ENCODE data around the gene TMC6.

TMC6 gene

DNA sequence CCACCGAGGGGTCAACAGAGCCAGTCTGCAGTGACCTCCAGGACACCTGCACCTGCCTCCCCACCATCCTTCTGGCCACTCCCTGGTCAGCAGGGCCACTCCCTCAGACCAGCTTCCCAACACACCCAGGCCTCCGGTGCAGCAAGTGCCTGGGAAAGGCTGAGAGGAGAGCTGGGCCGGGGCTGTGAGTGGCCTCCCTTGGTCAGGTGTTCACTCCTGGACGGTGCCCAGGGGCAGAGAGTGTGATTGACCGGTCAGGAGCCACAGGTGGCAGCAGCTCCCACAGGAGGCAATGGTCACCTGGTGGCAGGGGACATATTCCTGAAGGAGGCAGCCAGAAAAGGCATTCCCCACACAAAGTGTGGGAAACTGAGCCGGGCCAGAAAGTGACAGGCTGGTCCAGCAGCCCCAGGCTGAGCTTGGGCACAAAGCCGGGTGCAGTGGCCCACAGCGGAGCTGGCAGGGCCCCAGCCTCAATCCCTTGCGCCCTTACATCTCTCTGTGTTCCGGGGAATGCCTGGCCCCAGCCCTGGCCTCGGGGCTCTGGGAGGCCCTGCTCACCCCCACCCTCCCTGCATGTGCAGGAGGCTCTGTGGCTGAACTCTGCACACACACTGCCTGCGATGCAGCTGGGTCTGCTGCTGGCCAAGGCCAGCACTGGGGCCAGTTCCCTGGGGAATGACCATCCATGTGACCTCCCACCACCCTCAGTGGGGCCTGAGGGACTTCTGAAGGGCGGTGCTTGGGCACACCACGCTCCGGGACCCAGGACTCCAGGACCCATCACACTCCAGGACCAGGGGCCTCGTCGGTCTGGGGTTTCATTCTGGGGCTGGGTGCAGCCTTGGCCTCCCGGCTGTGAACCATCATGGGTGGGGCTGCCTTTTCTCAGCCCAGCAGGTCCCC lies 16.4 kb upstream of the TMC6 start:
- Histone ChIP-seq H3K27ac (ENCODE audit: low read depth, low read length) (0 out of 2 replicates have a peak overlapping the region, but pooled peaks have one; percentile 14), H3K79me2 (ENCODE audit: control insufficient read depth, low read length) (no peaks in the 10 kb centered on the region), H3K4me3 (ENCODE audit: low read length) (no peak overlapping the region), H3K36me3 (ENCODE audit: control insufficient read depth, low read length) (peaks cover 19% of the 10 kb centered on the region), H3K27me3 (ENCODE audit: control insufficient read depth, low read length) (no peaks in the 10 kb centered on the region), H4K20me1 (ENCODE audit: control insufficient read depth, insufficient read depth, low read depth, low read length) (no peaks in the 10 kb centered on the region), H3K4me1 (ENCODE audit: control insufficient read depth, low read length) (peaks cover 56% of the 10 kb centered on the region), H3K9me3 (ENCODE audit: control insufficient read depth, insufficient read depth, low read length) (no peaks in the 10 kb centered on the region), H3K4me2 (ENCODE audit: low read length) (no peak overlapping the region), H3F3A (ENCODE audit: control insufficient read depth, insufficient read depth) (peaks cover 10% of the 10 kb centered on the region), H3K9me2 (replicated peaks; ENCODE audit: control insufficient read depth, low read length) (no peaks in the 10 kb centered on the region)
- TF ChIP-seq EZH2phosphoT487 (IDR thresholded peaks at IDR 0.05; ENCODE audit: borderline replicate concordance, low read length) = no peak
- TF ChIP-seq, protein P1, sequence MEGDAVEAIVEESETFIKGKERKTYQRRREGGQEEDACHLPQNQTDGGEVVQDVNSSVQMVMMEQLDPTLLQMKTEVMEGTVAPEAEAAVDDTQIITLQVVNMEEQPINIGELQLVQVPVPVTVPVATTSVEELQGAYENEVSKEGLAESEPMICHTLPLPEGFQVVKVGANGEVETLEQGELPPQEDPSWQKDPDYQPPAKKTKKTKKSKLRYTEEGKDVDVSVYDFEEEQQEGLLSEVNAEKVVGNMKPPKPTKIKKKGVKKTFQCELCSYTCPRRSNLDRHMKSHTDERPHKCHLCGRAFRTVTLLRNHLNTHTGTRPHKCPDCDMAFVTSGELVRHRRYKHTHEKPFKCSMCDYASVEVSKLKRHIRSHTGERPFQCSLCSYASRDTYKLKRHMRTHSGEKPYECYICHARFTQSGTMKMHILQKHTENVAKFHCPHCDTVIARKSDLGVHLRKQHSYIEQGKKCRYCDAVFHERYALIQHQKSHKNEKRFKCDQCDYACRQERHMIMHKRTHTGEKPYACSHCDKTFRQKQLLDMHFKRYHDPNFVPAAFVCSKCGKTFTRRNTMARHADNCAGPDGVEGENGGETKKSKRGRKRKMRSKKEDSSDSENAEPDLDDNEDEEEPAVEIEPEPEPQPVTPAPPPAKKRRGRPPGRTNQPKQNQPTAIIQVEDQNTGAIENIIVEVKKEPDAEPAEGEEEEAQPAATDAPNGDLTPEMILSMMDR (IDR thresholded peaks at IDR 0.05; ENCODE audit: low read depth, low read length, poor library complexity, severe bottlenecking) = no peak

DNA sequence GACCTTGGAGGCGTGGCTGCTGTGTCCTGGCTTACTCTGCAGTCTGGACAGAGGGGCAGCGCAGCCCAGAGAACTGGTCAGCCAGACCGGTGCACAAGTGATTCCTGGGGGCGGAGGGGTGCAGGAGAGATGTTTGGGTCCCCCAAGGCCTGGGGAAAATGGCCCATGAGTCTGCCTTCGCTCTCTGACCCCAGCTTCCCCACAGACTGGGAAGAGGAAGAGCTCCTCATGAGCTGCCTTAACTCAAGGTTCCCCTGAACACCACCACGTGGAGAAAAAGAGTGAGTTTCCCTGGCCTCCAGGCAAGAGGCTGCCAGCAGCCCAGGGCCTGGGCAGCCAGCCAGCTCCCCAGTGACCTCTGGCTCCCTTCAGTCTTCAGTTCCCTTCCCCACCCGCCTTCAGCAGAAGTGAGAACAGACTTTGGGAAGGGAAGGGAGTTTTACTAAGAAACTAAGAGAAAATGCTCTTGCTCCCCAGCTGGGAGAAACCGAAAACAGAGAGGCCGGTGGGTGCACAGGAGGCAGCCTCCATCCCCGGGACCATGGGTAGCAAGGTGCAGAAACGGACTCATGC lies 15.7 kb upstream of the TMC6 start:
- TF ChIP-seq, protein P1 (IDR thresholded peaks at IDR 0.05; ENCODE audit: low read depth, low read length, poor library complexity, severe bottlenecking) = no peak
- TF ChIP-seq EZH2phosphoT487 (IDR thresholded peaks at IDR 0.05; ENCODE audit: borderline replicate concordance, low read length) = no peak
- no peaks in the 10 kb centered on the region for H4K20me1 ChIP-seq (ENCODE audit: control insufficient read depth, insufficient read depth, low read depth, low read length)
- 0 out of 2 replicates have a peak overlapping the region, but pooled peaks have one; percentile 14 for H3K27ac ChIP-seq (ENCODE audit: low read depth, low read length)
- peaks cover 19% of the 10 kb centered on the region for H3K36me3 ChIP-seq (ENCODE audit: control insufficient read depth, low read length)
- H3K79me2 ChIP-seq (ENCODE audit: control insufficient read depth, low read length) = no peaks in the 10 kb centered on the region
- H3K9me3 ChIP-seq (ENCODE audit: control insufficient read depth, insufficient read depth, low read length) = no peaks in the 10 kb centered on the region
- no peaks in the 10 kb centered on the region for H3K27me3 ChIP-seq (ENCODE audit: control insufficient read depth, low read length)
- H3K9me2 ChIP-seq (replicated peaks; ENCODE audit: control insufficient read depth, low read length) = no peaks in the 10 kb centered on the region
- H3F3A ChIP-seq (ENCODE audit: control insufficient read depth, insufficient read depth) = peaks cover 14% of the 10 kb centered on the region
- no peak overlapping the region for H3K4me2 ChIP-seq (ENCODE audit: low read length)
- H3K4me3 ChIP-seq (ENCODE audit: low read length) = no peak overlapping the region
- peaks cover 57% of the 10 kb centered on the region for H3K4me1 ChIP-seq (ENCODE audit: control insufficient read depth, low read length)

DNA sequence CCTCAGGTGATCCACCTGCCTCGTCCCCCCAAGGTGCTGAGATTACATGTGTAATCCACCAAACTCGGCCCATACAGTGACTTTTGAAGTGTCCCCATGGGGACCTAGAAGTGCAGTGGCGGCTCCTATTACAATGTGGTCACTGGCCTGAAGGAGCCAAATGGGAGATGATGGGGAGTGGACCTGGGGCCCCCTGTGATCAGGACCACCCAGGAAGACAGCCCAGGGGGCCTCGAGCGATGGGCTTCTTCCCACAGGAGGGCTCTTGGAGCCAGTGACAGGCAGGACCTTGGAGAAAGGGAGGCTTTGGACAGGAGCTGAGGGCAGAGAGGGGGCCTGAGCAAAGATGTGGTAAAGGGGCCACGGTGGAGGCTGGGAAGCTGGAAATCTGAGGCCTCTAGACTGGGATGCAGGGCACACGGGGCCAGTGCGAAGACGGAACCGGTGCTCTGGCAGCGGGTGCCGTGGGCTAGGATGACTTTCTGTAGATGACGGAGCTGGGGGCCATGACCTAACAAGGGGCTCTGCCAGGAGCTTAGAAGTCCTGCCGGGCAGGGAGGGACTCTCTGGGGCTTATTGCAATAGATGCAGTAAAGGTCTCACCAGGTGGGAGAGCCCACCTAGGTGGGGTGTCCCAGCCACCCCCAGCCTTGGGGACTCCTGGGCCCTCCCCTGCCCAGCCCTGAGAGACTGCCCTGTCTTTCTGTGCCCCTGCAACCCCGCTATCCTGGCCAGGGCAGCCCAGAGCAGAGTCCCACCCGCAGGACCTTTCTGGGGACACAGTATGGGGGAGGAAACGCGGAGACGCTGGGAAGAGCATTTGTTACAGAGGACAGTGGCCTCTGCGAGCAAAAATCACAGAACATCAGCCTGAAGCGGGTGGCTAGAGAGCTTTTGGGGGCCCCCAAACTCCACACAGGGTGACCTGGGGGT lies 14.9 kb upstream of the TMC6 start:
- Histone ChIP-seq H3K27me3 (ENCODE audit: control insufficient read depth, low read length) (no peaks in the 10 kb centered on the region), H3F3A (ENCODE audit: control insufficient read depth, insufficient read depth) (peaks cover 14% of the 10 kb centered on the region), H3K27ac (ENCODE audit: low read depth, low read length) (no peak overlapping the region), H3K9me2 (replicated peaks; ENCODE audit: control insufficient read depth, low read length) (no peaks in the 10 kb centered on the region), H3K4me3 (ENCODE audit: low read length) (no peak overlapping the region), H4K20me1 (ENCODE audit: control insufficient read depth, insufficient read depth, low read depth, low read length) (no peaks in the 10 kb centered on the region), H3K9me3 (ENCODE audit: control insufficient read depth, insufficient read depth, low read length) (no peaks in the 10 kb centered on the region), H3K36me3 (ENCODE audit: control insufficient read depth, low read length) (peaks cover 22% of the 10 kb centered on the region), H3K79me2 (ENCODE audit: control insufficient read depth, low read length) (no peaks in the 10 kb centered on the region), H3K4me1 (ENCODE audit: control insufficient read depth, low read length) (peaks cover 53% of the 10 kb centered on the region), H3K4me2 (ENCODE audit: low read length) (no peak overlapping the region)
- no peak for TF ChIP-seq EZH2phosphoT487 (IDR thresholded peaks at IDR 0.05; ENCODE audit: borderline replicate concordance, low read length)
- TF ChIP-seq, protein P1 (IDR thresholded peaks at IDR 0.05; ENCODE audit: low read depth, low read length, poor library complexity, severe bottlenecking) = no peak
